GM10847 (cell line): ENCODE results near the gene PYGM.

Experiments used
- POLR2A ChIP-seq: IDR thresholded peaks from 2 replicates; pipeline ENCODE4 v1.6.1; 2011; ENCODE audit not compliant: insufficient read length; ENCODE audit errors: extremely low read depth

PYGM gene

GRCh38 chr11:64796757-64797541 lies 37.2 kb upstream of the PYGM start:
- TF ChIP-seq POLR2A, result no peak

- TF ChIP-seq POLR2A, result no peak
These were observed 36.4 kb upstream of the PYGM start for GRCh38 chr11:64796047-64796756.

GRCh38 chr11:64794526-64794925 lies 34.8 kb upstream of the PYGM start:
- no peak for TF ChIP-seq POLR2A

- no peak for TF ChIP-seq POLR2A
These were observed 33.7 kb upstream of the PYGM start for GRCh38 chr11:64793271-64794160.

- no peak for TF ChIP-seq POLR2A
These were observed 32.7 kb upstream of the PYGM start for GRCh38 chr11:64792482-64792881.

GRCh38 chr11:64791781-64792291 lies 32.1 kb upstream of the PYGM start:
- no peak for TF ChIP-seq POLR2A

GRCh38 chr11:64790205-64791095 lies 30.7 kb upstream of the PYGM start:
- TF ChIP-seq POLR2A, result no peak

- TF ChIP-seq POLR2A, result no peak
These were observed 29.8 kb upstream of the PYGM start for GRCh38 chr11:64789331-64790204.

GRCh38 chr11:64788321-64789215 lies 28.8 kb upstream of the PYGM start:
- no peak for TF ChIP-seq POLR2A

GRCh38 chr11:64787526-64788320 lies 27.9 kb upstream of the PYGM start:
- no peak for TF ChIP-seq POLR2A

GRCh38 chr11:64786308-64786707 lies 26.5 kb upstream of the PYGM start:
- TF ChIP-seq POLR2A, result no peak
